Neural progenitor cell (in vitro differentiated cells): Measurements from ENCODE around the gene PTGER4. TPM values are rescaled to one million over a fixed set of nuclear protein-coding genes. Genes with fewer than 3 reads are reported as not detected.

Source experiments
- DNase-seq: peaks from one replicate; pipeline ENCODE4 v3.0.0-alpha.2; 2016; ENCODE audit warnings: low spot score
- H2AFZ ChIP-seq: fragments of 200-600 bp; sonication (generic); replicated peaks from 2 replicates; pipeline ENCODE4 v1.6.1; 2016; ENCODE audit warnings: antibody characterized with exemption
- H3F3A ChIP-seq: fragments of 200-600 bp; sonication (generic); 2 replicates; pipeline ENCODE4 v1.6.1; 2016; ENCODE audit warnings: antibody characterized with exemption, low read depth
- H3K27ac ChIP-seq: fragments of 200-600 bp; sonication (generic); 2 replicates; pipeline ENCODE4 v1.5.1; 2016; ENCODE audit warnings: mild to moderate bottlenecking
- H3K27me3 ChIP-seq: fragments of 200-600 bp; sonication (generic); 2 replicates; pipeline ENCODE4 v1.6.1; 2016; ENCODE audit warnings: mild to moderate bottlenecking, moderate library complexity
- H3K36me3 ChIP-seq: fragments of 200-600 bp; sonication (generic); 2 replicates; pipeline ENCODE4 v1.5.1; 2016
- H3K4me1 ChIP-seq: fragments of 200-600 bp; sonication (generic); 2 replicates; pipeline ENCODE4 v1.6.1; 2016; ENCODE audit warnings: mixed run types
- H3K4me2 ChIP-seq: fragments of 200-600 bp; sonication (generic); 2 replicates; pipeline ENCODE4 v1.6.1; 2016
- H3K4me3 ChIP-seq: fragments of 200-600 bp; sonication (generic); 2 replicates; pipeline ENCODE4 v1.5.1; 2016
- H3K79me2 ChIP-seq: fragments of 200-600 bp; sonication (generic); 2 replicates; pipeline ENCODE4 v1.6.1; 2016; ENCODE audit warnings: low read depth
- H3K9ac ChIP-seq: fragments of 200-600 bp; sonication (generic); 2 replicates; pipeline ENCODE4 v1.6.1; 2016
- H3K9me3 ChIP-seq: fragments of 200-600 bp; sonication (generic); 2 replicates; pipeline ENCODE4 v1.5.1; 2016; ENCODE audit warnings: low read depth
- H4K20me1 ChIP-seq: fragments of 200-600 bp; sonication (generic); 2 replicates; pipeline ENCODE4 v1.6.1; 2016; ENCODE audit warnings: low read depth
- H3K27ac Mint-ChIP-seq: 3 replicates; pipeline ENCODE4 v1.8.0; 2021; ENCODE audit warnings: mixed read lengths
- H3K27me3 Mint-ChIP-seq: 2 replicates; pipeline ENCODE4 v1.8.0; 2022; ENCODE audit warnings: low read depth, mild to moderate bottlenecking, inconsistent platforms, moderate library complexity, mixed read lengths; ENCODE audit not compliant: insufficient read depth
- H3K36me3 Mint-ChIP-seq: 3 replicates; pipeline ENCODE4 v1.8.0; 2021; ENCODE audit warnings: mixed read lengths
- H3K4me1 Mint-ChIP-seq: 3 replicates; pipeline ENCODE4 v1.8.0; 2021; ENCODE audit warnings: mixed read lengths
- H3K4me3 Mint-ChIP-seq: 3 replicates; pipeline ENCODE4 v1.8.0; 2021; ENCODE audit warnings: mild to moderate bottlenecking, moderate library complexity, mixed read lengths
- H3K9me3 Mint-ChIP-seq: 3 replicates; pipeline ENCODE4 v1.8.0; 2020; ENCODE audit warnings: mixed read lengths
- CTCF ChIP-seq: fragments of 200-600 bp; sonication (generic); IDR thresholded peaks from 2 replicates; pipeline ENCODE4 v1.5.1; 2017; ENCODE audit warnings: antibody characterized with exemption, mild to moderate bottlenecking
- EZH2 ChIP-seq: fragments of 200-600 bp; sonication (generic); IDR thresholded peaks from 2 replicates; pipeline ENCODE4 v1.6.1; 2017; ENCODE audit warnings: antibody characterized with exemption, mild to moderate bottlenecking, moderate library complexity
- EZH2phosphoT487 ChIP-seq: fragments of 200-600 bp; sonication (generic); IDR thresholded peaks from 2 replicates; pipeline ENCODE4 v1.6.1; 2017; ENCODE audit warnings: antibody characterized with exemption
- total RNA-seq: library from RNA; depleted of rRNA; stranded (reverse); fragments of >200 nt; gene quantifications from 2 replicates; pipeline ENCODE4 v1.2.3, GENCODE V29; 2015; ENCODE audit warnings: low replicate concordance

PTGER4 gene
- total RNA-seq, 1 donor from 2014 or later = not detected

DNA sequence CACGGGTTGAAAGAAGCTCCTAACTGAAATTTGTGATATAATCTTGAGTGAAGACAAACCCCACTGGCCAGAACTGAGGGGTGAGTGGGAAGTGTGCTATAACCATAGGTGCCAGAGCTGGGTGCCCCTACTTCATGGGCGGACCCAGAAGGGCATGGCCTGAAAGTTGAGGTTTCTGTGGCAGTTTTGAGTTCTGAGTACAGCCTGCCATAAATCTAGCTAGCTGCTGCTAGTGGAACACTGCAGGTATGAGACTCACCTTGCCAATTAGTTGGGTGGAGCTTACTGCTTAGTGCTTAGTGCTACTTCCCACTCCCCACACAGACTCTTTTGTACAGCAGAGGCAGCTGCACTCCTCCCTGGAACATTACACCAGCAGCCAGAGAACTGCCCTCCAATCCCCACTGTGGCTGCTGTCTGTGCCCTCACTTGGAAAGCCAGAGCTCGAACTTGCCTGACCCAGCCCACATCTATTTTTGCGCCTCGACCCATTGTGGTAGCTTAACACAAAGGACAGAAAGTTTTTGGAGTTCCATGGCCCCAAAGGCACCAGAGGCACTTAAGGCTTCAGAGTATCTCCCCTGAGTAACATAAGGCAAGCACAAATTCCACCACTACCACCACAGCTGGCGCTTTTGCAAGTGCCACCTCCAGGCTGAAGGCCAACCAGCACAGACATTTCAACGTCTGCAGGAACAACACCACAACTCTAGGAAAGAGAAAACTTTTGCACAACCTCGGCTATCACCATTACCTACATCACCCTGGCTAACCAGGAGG is 27.1 kb upstream of the PTGER4 start:
- H3K4me3 ChIP-seq = no peak overlapping the region
- no peaks in the 10 kb centered on the region for H4K20me1 ChIP-seq
- H3K4me1 ChIP-seq = no peaks in the 10 kb centered on the region
- H3K36me3 ChIP-seq = no peaks in the 10 kb centered on the region
- no peaks in the 10 kb centered on the region for H3K9me3 ChIP-seq
- no peak overlapping the region for H3K27ac ChIP-seq
- H3F3A ChIP-seq = no peaks in the 10 kb centered on the region
- H3K9me3 Mint-ChIP-seq = no peaks in the 10 kb centered on the region
- no peak overlapping the region for H3K4me3 Mint-ChIP-seq
- TF ChIP-seq EZH2phosphoT487 = no peak
- TF ChIP-seq CTCF = no peak
- no peak for TF ChIP-seq EZH2
- no peaks in the 10 kb centered on the region for H3K36me3 Mint-ChIP-seq
- H2AFZ ChIP-seq = no peak overlapping the region
- H3K79me2 ChIP-seq = no peaks in the 10 kb centered on the region
- no peak overlapping the region for H3K4me2 ChIP-seq
- no peaks in the 10 kb centered on the region for H3K27me3 ChIP-seq
- no peak overlapping the region for H3K27ac Mint-ChIP-seq
- H3K4me1 Mint-ChIP-seq = peaks cover 9% of the 10 kb centered on the region
- peaks cover 3% of the 10 kb centered on the region for H3K27me3 Mint-ChIP-seq
- no peak overlapping the region for H3K9ac ChIP-seq
- no peak for DNase-seq

GRCh38 chr5:40653221-40654022 is 26.3 kb upstream of the PTGER4 start:
- Histone ChIP-seq H3K36me3 (no peaks in the 10 kb centered on the region), H3K9me3 (no peaks in the 10 kb centered on the region), H4K20me1 (no peaks in the 10 kb centered on the region), H2AFZ (no peak overlapping the region), H3K4me1 (no peaks in the 10 kb centered on the region), H3K27ac (no peak overlapping the region), H3K79me2 (no peaks in the 10 kb centered on the region), H3K4me3 (no peak overlapping the region), H3K4me2 (no peak overlapping the region), H3K27me3 (no peaks in the 10 kb centered on the region), H3K9ac (no peak overlapping the region), H3F3A (no peaks in the 10 kb centered on the region)
- H3K9me3 Mint-ChIP-seq = no peaks in the 10 kb centered on the region
- no peak for TF ChIP-seq CTCF
- TF ChIP-seq EZH2phosphoT487 = no peak
- no peak for TF ChIP-seq EZH2
- H3K27me3 Mint-ChIP-seq = peaks cover 3% of the 10 kb centered on the region
- no peaks in the 10 kb centered on the region for H3K36me3 Mint-ChIP-seq
- peaks cover 9% of the 10 kb centered on the region for H3K4me1 Mint-ChIP-seq
- no peak overlapping the region for H3K27ac Mint-ChIP-seq
- no peak for DNase-seq
- no peak overlapping the region for H3K4me3 Mint-ChIP-seq

DNA sequence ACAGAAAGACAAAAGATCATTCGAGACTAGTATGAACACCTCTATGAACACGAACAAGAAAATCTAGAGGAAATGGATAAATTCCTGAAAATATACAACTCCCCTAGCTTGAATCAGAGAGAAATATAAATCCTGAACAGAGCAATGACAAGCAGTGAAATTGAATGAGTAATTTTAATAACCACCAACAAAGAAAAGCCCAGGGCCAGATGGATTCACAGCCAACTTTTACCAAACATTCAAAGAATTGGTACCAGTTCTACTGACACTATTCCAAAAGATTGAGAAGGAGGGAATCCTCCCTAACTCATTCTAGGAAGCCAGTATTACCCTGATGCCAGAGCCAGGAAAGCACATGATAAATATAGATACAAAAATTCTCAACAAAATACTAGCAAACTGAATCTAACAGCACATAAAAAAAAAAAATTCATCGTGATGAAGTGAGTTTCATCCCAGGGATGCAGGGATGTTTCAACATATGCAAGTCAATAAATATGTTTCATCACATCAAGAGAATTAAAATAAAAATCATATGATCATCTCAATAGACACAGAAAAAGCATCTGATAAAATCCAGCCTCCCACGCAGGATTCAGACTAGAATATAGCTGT is 25.2 kb upstream of the PTGER4 start:
- Histone ChIP-seq H3K4me2 (no peak overlapping the region), H3K79me2 (no peaks in the 10 kb centered on the region), H3K4me3 (no peak overlapping the region), H2AFZ (no peak overlapping the region), H3K4me1 (no peaks in the 10 kb centered on the region), H3K9me3 (no peaks in the 10 kb centered on the region), H4K20me1 (no peaks in the 10 kb centered on the region), H3K36me3 (no peaks in the 10 kb centered on the region), H3F3A (no peaks in the 10 kb centered on the region), H3K27me3 (no peaks in the 10 kb centered on the region), H3K9ac (no peak overlapping the region), H3K27ac (no peak overlapping the region)
- Mint-ChIP-seq H3K27ac (no peak overlapping the region), H3K36me3 (no peaks in the 10 kb centered on the region), H3K9me3 (no peaks in the 10 kb centered on the region), H3K27me3 (peaks cover 5% of the 10 kb centered on the region), H3K4me1 (peaks cover 9% of the 10 kb centered on the region), H3K4me3 (no peak overlapping the region)
- no peak for DNase-seq
- TF ChIP-seq CTCF (no peak), EZH2 (no peak), EZH2phosphoT487 (no peak)
